Bronchial epithelial cell (primary cell): ENCODE data around the gene NKX1-1. TPM values are rescaled to one million over a fixed set of nuclear protein-coding genes. Genes with fewer than 3 reads are reported as not detected.

ENCODE experiments used
- DNase-seq: peaks from one replicate; pipeline ENCODE4 v3.0.0-alpha.2; 2010; ENCODE audit warnings: low read depth
- FAIRE-seq: peaks from 2 replicates; lab custom pipeline; 2011; peaks lifted over from hg19 to GRCh38; lab: Jason Lieb, UNC
- H3K27me3 ChIP-seq: 2 replicates; pipeline ENCODE4 v1.5.1; 2011; ENCODE audit warnings: low read length; ENCODE audit not compliant: control insufficient read depth, insufficient read depth
- H3K36me3 ChIP-seq: 2 replicates; pipeline ENCODE4 v1.5.1; 2011; ENCODE audit warnings: low read length; ENCODE audit not compliant: control insufficient read depth, insufficient read depth
- H3K4me3 ChIP-seq: 2 replicates; pipeline ENCODE4 v1.5.1; 2011; ENCODE audit warnings: mild to moderate bottlenecking, low read depth, low read length, control low read depth
- CTCF ChIP-seq: IDR thresholded peaks from 2 replicates; pipeline ENCODE4 v1.5.1; 2011; ENCODE audit warnings: mild to moderate bottlenecking, moderate library complexity, low read length, control low read depth, inconsistent platforms; ENCODE audit not compliant: insufficient read depth, severe bottlenecking
- total RNA-seq: library from RNA; depleted of rRNA; stranded (reverse); fragments of >200 nt; gene quantifications from 2 replicates; pipeline ENCODE4 v1.2.1, GENCODE V29; 2014

NKX1-1 gene
- total RNA-seq, 1 donor from 2014 or later: not detected

GRCh38 chr4:1364217-1364616, 42.0 kb downstream of the NKX1-1 start:
- H3K4me3 ChIP-seq: no peak overlapping the region
- peaks cover 2% of the 10 kb centered on the region for H3K36me3 ChIP-seq
- FAIRE-seq (no peak), DNase-seq (no peak)
- TF ChIP-seq CTCF: no peak
- H3K27me3 ChIP-seq: no peaks in the 10 kb centered on the region

- TF ChIP-seq CTCF: no peak
- Histone ChIP-seq H3K4me3 (no peak overlapping the region), H3K27me3 (no peaks in the 10 kb centered on the region), H3K36me3 (peaks cover 2% of the 10 kb centered on the region)
- no peak for FAIRE-seq
- DNase-seq: no peak
These were observed 42.7 kb downstream of the NKX1-1 start for GRCh38 chr4:1363513-1363912.

DNA sequence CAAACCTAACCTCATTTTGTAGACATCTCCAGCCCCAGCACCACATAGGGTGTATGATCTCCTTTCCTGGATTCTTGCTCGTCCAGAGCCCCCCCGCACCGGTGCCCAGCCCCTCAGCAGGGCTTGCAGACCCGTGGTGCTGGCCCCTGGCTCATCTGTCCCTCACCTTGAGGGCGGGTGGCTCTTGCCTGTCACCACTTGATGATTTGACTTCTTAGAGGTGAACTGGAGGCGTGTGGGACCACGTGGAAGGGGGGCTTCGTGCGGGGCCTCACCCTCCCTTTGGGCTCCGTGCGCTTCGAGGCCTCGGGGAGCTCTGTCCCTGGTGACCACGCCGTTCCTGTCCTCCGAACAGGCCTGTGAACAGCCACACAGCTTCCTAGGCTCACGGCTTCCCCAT, 43.7 kb downstream of the NKX1-1 start:
- DNase-seq: no peak
- peaks cover 2% of the 10 kb centered on the region for H3K36me3 ChIP-seq
- no peak for TF ChIP-seq CTCF
- no peak overlapping the region for H3K4me3 ChIP-seq
- FAIRE-seq: no peak
- H3K27me3 ChIP-seq: no peaks in the 10 kb centered on the region

DNA sequence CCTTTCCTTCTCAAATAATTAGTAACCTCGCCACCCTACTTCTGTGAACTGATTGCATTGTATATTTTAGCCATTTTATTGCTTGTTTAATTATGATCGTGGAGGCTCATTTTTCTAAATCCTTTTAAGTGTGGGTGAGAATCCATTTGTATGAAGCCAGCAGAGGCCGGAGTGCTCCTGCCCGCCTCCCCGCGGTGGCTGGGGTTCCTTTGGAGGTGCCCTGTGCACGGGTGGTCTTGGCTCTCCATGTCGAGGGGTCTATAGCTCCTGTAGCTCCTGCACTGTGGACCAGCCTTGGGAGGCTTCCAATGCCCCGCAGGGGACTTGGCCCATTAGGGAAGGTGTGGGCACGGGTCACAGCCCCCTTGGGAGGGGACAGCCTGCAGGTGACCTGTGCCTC, 44.2 kb downstream of the NKX1-1 start:
- H3K27me3 ChIP-seq: no peaks in the 10 kb centered on the region
- H3K4me3 ChIP-seq: no peak overlapping the region
- DNase-seq (no peak), FAIRE-seq (no peak)
- TF ChIP-seq CTCF: no peak
- peaks cover 4% of the 10 kb centered on the region for H3K36me3 ChIP-seq

- DNase-seq (no peak), FAIRE-seq (no peak)
- Histone ChIP-seq H3K4me3 (no peak overlapping the region), H3K27me3 (no peaks in the 10 kb centered on the region), H3K36me3 (peaks cover 6% of the 10 kb centered on the region)
- TF ChIP-seq CTCF: no peak
These were observed 44.8 kb downstream of the NKX1-1 start for GRCh38 chr4:1361431-1361830.
